Calu3 (cell line): ENCODE measurements around the gene TEX35. TPM values are rescaled to one million over a fixed set of nuclear protein-coding genes. Genes with fewer than 3 reads are reported as not detected.

Experiments
- BruUV-seq: library from RNA; stranded (reverse); fragments of 400-500 nt; replicated peaks from 2 replicates; lab custom pipeline; 2021; lab: Mats Ljungman, UMichigan
- CTCF ChIA-PET: fragments of 300-600 bp; sonication (Branson Sonifier 250); formaldehyde crosslinking; loops from one replicate; lab custom pipeline; 2022; ENCODE audit warnings: antibody characterized with exemption; lab: Charles Lee
- DNase-seq: peaks from one replicate; pipeline ENCODE4 v3.0.0; 2022
- H3K27ac Mint-ChIP-seq: one replicate; pipeline ENCODE4 v1.8.0; 2022; ENCODE audit warnings: mixed read lengths; ENCODE audit not compliant: unreplicated experiment
- H3K27me3 Mint-ChIP-seq: one replicate; pipeline ENCODE4 v1.8.0; 2022; ENCODE audit warnings: mixed read lengths; ENCODE audit not compliant: unreplicated experiment
- H3K36me3 Mint-ChIP-seq: one replicate; pipeline ENCODE4 v1.8.0; 2022; ENCODE audit warnings: mild to moderate bottlenecking, moderate library complexity, mixed read lengths; ENCODE audit not compliant: insufficient read depth, unreplicated experiment
- H3K4me1 Mint-ChIP-seq: one replicate; pipeline ENCODE4 v1.8.0; 2022; ENCODE audit warnings: mild to moderate bottlenecking, low read depth, mixed read lengths; ENCODE audit not compliant: unreplicated experiment
- H3K4me3 Mint-ChIP-seq: one replicate; pipeline ENCODE4 v1.8.0; 2022; ENCODE audit warnings: mild to moderate bottlenecking, low read depth, moderate library complexity, mixed read lengths; ENCODE audit not compliant: unreplicated experiment
- H3K9me3 Mint-ChIP-seq: one replicate; pipeline ENCODE4 v1.8.0; 2022; ENCODE audit warnings: low read depth, mixed read lengths; ENCODE audit not compliant: unreplicated experiment
- intact Hi-C: fragments of 100-400 bp; cut with micrococcal nuclease; formaldehyde crosslinking; loops from one replicate; pipeline ENCODE4 v1.10.0; 2022; ENCODE audit not compliant: unreplicated experiment
- total RNA-seq: library from RNA; stranded (reverse); gene quantifications from 2 replicates; pipeline ENCODE4 v1.2.3, GENCODE V29; 2022
- TF ChIP-seq, protein P1 (sequence below): fragments of 200-600 bp; IDR thresholded peaks from one replicate; pipeline ENCODE4 v1.8.0; 2022; ENCODE audit warnings: antibody characterized with exemption; ENCODE audit not compliant: unreplicated experiment

TEX35 gene
- total RNA-seq, 1 experiment from 2014 or later: not detected

DNA sequence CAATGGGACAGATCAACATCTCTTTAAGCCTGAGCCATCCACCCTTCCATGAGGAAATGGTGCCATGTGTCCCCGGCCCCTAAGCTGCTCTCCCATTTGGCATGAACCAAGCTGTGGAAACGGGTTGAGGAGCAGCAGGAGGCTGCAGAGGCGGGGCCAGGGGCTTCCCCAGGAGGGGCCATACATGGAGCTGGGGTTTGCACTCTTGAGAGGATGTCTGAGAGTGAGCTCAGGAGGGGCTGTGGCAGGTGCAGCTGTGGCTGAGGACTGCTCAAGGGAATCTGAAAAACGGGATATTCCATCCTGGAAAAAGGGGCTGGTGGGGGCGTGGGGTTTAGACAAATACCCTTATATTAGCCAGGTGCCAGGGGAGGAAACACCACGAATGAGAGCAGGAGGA, 9.1 kb upstream of the TEX35 start:
- no TSS peak for BruUV-seq
- peaks cover 7% of the 10 kb centered on the region for H3K36me3 Mint-ChIP-seq
- CTCF ChIA-PET: interaction anchor here (1.4 kb wide), 1 partner anchor 193 kb away, joined by 5 read pairs; no protein-coding TSS in a partner anchor
- H3K27me3 Mint-ChIP-seq: peaks cover 11% of the 10 kb centered on the region
- no peak overlapping the region for H3K4me3 Mint-ChIP-seq
- intact Hi-C loops: no loop called here
- no peak for DNase-seq
- H3K9me3 Mint-ChIP-seq: no peaks in the 10 kb centered on the region
- H3K4me1 Mint-ChIP-seq: peaks cover 8% of the 10 kb centered on the region
- TF ChIP-seq, protein P1, sequence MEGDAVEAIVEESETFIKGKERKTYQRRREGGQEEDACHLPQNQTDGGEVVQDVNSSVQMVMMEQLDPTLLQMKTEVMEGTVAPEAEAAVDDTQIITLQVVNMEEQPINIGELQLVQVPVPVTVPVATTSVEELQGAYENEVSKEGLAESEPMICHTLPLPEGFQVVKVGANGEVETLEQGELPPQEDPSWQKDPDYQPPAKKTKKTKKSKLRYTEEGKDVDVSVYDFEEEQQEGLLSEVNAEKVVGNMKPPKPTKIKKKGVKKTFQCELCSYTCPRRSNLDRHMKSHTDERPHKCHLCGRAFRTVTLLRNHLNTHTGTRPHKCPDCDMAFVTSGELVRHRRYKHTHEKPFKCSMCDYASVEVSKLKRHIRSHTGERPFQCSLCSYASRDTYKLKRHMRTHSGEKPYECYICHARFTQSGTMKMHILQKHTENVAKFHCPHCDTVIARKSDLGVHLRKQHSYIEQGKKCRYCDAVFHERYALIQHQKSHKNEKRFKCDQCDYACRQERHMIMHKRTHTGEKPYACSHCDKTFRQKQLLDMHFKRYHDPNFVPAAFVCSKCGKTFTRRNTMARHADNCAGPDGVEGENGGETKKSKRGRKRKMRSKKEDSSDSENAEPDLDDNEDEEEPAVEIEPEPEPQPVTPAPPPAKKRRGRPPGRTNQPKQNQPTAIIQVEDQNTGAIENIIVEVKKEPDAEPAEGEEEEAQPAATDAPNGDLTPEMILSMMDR: no peak
- no peak overlapping the region for H3K27ac Mint-ChIP-seq

DNA sequence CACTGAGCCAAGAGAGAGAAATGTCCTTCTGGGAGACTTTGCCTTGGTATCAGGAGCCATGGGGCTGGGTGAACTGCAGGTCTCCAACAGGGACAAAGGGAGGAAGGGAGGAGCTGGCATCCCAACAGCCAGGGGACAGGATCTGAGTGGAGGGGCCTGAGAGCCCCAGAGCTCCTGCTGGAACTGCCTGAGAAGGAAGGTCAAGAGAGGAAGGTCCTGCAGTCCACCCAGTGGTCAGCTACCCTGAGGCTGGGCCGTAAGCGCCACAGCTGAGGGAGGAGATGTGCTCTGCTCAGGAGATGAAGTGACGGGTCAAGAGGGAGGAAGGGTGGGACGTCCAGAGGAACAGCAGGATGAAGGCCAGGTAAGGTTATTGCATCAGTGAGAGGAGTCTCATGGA, 8.6 kb upstream of the TEX35 start:
- CTCF ChIA-PET: interaction anchor here (1.4 kb wide), 1 partner anchor 194 kb away, joined by 5 read pairs; no protein-coding TSS in a partner anchor
- TF ChIP-seq, protein P1: no peak
- Mint-ChIP-seq H3K27me3 (peaks cover 11% of the 10 kb centered on the region), H3K36me3 (peaks cover 7% of the 10 kb centered on the region), H3K4me3 (no peak overlapping the region), H3K4me1 (peaks cover 8% of the 10 kb centered on the region), H3K27ac (no peak overlapping the region), H3K9me3 (no peaks in the 10 kb centered on the region)
- intact Hi-C loops: no loop called here
- no TSS peak for BruUV-seq
- no peak for DNase-seq

- H3K27me3 Mint-ChIP-seq: peaks cover 11% of the 10 kb centered on the region
- no peaks in the 10 kb centered on the region for H3K9me3 Mint-ChIP-seq
- H3K27ac Mint-ChIP-seq: no peak overlapping the region
- CTCF ChIA-PET: interaction anchor here (1.2 to 1.4 kb wide), 2 partner anchors 12 to 196 kb away, joined by 3 to 5 read pairs; no protein-coding TSS in a partner anchor
- intact Hi-C loops: no loop called here
- TF ChIP-seq, protein P1: no peak
- H3K4me1 Mint-ChIP-seq: peaks cover 8% of the 10 kb centered on the region
- BruUV-seq: no TSS peak
- DNase-seq: no peak
- no peak overlapping the region for H3K4me3 Mint-ChIP-seq
- no peaks in the 10 kb centered on the region for H3K36me3 Mint-ChIP-seq
These were observed 6.7 kb upstream of the TEX35 start for GRCh38 chr1:178506177-178506576.

- no peak overlapping the region for H3K27ac Mint-ChIP-seq
- TF ChIP-seq, protein P1: no peak
- no TSS peak for BruUV-seq
- peaks cover 11% of the 10 kb centered on the region for H3K27me3 Mint-ChIP-seq
- H3K36me3 Mint-ChIP-seq: no peaks in the 10 kb centered on the region
- H3K4me3 Mint-ChIP-seq: no peak overlapping the region
- no peak for DNase-seq
- peaks cover 3% of the 10 kb centered on the region for H3K4me1 Mint-ChIP-seq
- CTCF ChIA-PET: interaction anchor here (1.2 to 1.4 kb wide), 2 partner anchors 12 to 196 kb away, joined by 3 to 5 read pairs; no protein-coding TSS in a partner anchor
- intact Hi-C loops: no loop called here
- H3K9me3 Mint-ChIP-seq: no peaks in the 10 kb centered on the region
These were observed 6.2 kb upstream of the TEX35 start for GRCh38 chr1:178506669-178507068.
